CD4-positive, alpha-beta T cell treated with Interleukin-6 for 4 hours (primary cell): ENCODE data around the gene SAFB2.

Experiments used
- DNase-seq: peaks from one replicate; pipeline ENCODE4 v3.0.0-alpha.2; 2020; ENCODE audit warnings: mixed read lengths

The SAFB2 gene

DNA sequence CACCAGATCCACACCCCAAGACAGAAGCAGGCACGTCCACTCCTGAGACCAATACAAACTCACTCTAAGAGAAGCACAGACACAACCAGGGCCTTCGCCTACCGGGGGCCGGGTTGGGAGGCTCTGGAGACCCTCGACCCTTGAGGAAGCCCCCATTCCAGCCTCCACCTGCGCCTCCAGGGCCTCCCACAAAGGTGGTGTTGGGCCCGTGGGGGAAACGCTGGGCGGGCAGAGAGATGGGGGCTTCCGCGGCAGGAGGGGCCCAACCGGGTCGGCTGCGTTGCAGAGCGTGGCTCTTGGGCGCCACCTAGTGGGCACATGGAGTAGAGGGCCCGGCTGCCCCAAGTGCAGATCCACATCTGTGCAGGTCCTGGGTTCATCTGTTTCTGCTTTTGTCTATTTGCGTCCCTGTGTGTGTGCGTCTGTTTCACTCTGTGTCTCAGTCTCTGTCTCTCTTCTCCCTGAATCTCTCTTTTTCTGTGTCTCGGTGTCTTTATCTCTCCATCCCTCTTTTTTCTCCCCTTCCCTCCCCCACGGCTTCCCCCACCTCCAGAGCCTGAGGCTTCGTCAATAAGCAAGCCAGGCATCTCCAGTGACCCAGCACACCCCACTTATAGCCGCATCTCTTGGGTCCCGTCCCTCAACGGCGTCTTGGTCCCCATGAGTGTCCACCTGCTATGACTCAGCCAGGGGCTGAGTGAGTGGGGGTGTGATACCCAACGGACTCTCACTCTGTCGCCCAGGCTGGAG is 44.3 kb downstream of the SAFB2 start:
- peak; percentile 74 for DNase-seq

- DNase-seq = no peak
Observed at GRCh38 chr19:5575590-5575989, 47.0 kb downstream of the SAFB2 start.

DNA sequence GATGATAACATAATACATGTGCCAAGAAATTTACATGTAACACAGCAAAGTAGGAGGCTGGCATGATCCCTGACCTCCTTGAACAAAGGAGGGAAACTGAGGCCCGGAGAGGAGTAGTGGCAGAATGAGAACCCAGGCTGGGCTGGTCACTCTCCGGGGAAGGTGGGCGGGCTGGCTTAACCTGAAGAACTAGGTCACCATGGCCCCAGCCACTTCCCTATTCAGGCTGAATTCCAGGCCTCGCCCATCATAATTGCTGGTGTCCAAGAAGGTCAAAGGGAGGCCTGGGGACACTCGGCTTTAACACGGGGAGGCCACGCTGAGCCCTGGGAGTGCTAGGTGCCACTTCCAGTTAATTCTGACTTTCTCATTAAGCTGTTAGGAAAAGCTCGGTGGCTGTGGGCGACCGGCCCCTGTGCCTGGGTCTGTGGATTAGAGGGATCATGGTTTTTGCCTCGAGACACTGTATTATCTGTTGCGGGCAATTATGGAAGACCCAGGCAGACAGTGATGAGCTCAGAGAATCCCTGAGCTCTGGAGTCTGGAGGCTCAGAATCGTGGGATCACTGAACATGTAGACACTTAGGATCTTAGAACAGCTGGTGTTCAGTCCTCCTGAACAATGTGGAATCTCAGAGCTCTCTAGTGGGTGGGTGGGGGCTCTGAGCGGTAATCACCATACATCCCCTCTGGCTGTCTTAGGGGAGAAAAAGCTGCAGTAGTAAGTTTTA is 49.9 kb downstream of the SAFB2 start:
- no peak for DNase-seq

- no peak for DNase-seq
Observed at GRCh38 chr19:5571777-5572176, 50.8 kb downstream of the SAFB2 start.

GRCh38 chr19:5567970-5568407 is 54.6 kb downstream of the SAFB2 start:
- no peak for DNase-seq

GRCh38 chr19:5567360-5567969 is 55.1 kb downstream of the SAFB2 start, which contains the start of gene TINCR:
TINCR (minus strand) TSS chr19:5567953.
- no peak for DNase-seq

GRCh38 chr19:5564930-5565329 is 57.6 kb downstream of the SAFB2 start:
- DNase-seq = no peak

DNA sequence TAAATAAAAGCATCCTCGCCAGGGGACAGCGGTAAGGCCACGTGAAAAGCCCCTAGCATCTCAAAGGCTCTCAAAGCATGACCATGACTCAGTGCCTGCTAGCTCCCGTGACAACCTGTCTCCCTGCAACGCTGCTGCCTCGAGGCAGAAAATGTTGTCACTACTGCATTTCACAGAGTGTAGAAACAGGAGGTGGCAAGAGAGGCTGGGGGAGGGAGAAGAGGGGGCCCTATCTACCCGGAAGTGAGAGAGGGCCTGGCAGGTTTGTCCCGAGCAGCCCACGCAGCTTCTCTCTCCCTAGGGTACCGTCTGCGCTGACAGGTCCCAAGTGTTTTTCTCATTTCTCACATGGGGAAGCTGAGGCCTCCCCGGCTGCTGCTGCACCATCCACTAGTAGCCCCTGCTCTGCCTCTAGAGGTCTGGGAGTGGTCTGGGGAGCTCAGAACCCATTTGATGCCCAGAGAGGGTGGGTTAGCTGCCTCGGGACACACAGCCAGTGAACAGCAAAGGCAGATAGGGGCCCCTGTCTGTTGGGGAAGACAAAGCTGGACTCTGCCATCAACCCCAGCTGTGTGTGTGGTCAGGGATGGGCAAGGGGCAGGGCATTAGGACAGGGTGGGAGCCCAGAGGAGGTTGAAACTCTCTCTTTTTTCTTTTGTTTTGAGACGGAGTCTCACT is 58.5 kb downstream of the SAFB2 start:
- no peak for DNase-seq

- no peak for DNase-seq
Observed at GRCh38 chr19:5563008-5563431, 59.6 kb downstream of the SAFB2 start.

GRCh38 chr19:5562280-5562679 is 60.3 kb downstream of the SAFB2 start:
- DNase-seq = no peak

- no peak for DNase-seq
Observed at GRCh38 chr19:5561559-5561958, 61.0 kb downstream of the SAFB2 start.

DNA sequence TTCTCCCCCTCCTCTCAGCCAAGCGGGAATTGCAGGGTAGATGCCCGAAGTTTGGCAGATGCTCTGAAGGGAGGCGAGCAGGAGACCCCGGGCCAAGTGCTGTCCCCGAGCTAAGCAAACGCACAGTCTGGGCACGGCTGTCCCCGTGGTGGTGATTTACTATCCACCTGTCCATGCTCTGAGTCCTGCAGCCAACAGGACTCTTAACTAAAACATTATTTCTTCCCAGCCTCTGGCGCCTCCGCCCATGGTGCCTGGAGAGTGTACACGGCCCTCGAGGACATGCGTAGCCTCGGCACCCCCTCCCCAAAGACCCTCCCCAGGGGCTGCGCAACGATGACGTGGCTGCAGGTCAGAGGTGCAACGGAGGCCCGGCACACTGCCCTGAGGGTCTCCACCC is 62.4 kb downstream of the SAFB2 start:
- no peak for DNase-seq

GRCh38 chr19:5559804-5560133 is 62.8 kb downstream of the SAFB2 start:
- no peak for DNase-seq

GRCh38 chr19:5558101-5558621 is 64.4 kb downstream of the SAFB2 start:
- no peak for DNase-seq

- DNase-seq = no peak
Observed at GRCh38 chr19:5557691-5558090, 64.9 kb downstream of the SAFB2 start.

GRCh38 chr19:5554828-5555227 is 67.7 kb downstream of the SAFB2 start:
- no peak for DNase-seq

- no peak for DNase-seq
Observed at GRCh38 chr19:5553892-5554291, 68.7 kb downstream of the SAFB2 start.

DNA sequence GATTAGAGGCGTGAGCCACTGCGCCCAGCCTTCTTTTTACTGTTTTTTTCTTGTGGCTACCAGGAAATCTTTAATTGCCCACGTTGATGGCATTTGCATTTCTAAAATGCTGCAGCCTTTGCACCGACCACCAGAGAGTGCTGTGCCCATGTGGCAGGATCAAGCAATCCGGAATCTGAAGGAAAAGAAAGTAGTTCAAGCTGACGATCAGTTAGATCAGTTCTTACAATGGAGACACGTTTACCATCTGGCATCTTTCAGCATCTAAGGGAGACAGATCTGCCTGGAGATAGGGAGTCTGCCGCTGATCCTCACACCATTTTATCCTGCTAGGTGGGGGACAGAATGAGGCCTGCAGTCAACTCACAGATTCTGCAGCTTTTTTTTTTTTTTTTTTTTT is 74.7 kb downstream of the SAFB2 start:
- DNase-seq = peak; percentile 17

- DNase-seq = no peak
Observed at GRCh38 chr19:5545984-5546383, 76.6 kb downstream of the SAFB2 start.

GRCh38 chr19:5545051-5545450 is 77.5 kb downstream of the SAFB2 start:
- no peak for DNase-seq

GRCh38 chr19:5542665-5543064 is 79.9 kb downstream of the SAFB2 start:
- no peak for DNase-seq

GRCh38 chr19:5541456-5541855 is 81.1 kb downstream of the SAFB2 start:
- no peak for DNase-seq

- no peak for DNase-seq
Observed at GRCh38 chr19:5540208-5540607, 82.4 kb downstream of the SAFB2 start.
